SK-N-SH (cell line): ENCODE data around the gene ZCCHC8. TPM values are rescaled to one million over a fixed set of nuclear protein-coding genes. Genes with fewer than 3 reads are reported as not detected.

Source experiments
- CTCF ChIA-PET: fragments of 300-600, 350-600 bp; formaldehyde crosslinking; extraction: SDS; loops from one replicate; lab custom pipeline; 2021; lab: Yijun Ruan, JAX
- POLR2A ChIA-PET: fragments of 350-600 bp; sonication (Branson Sonifier 250); formaldehyde crosslinking; extraction: SDS; loops from one replicate; lab custom pipeline; 2020; ENCODE audit warnings: antibody characterized with exemption, inconsistent platforms; lab: Yijun Ruan, JAX
- DNase-seq: peaks from one replicate; pipeline ENCODE4 v3.0.0; 2012
- H2AFZ ChIP-seq: fragments of 200-600 bp; sonication (generic); 2 replicates; pipeline ENCODE4 v1.8.1; 2016; ENCODE audit warnings: antibody characterized with exemption, mild to moderate bottlenecking, low read depth
- H3F3A ChIP-seq: fragments of 200-600 bp; sonication (generic); replicated peaks from 2 replicates; pipeline ENCODE3; 2016; ENCODE audit warnings: antibody characterized with exemption, mild to moderate bottlenecking; ENCODE audit not compliant: insufficient read depth
- H3K27ac ChIP-seq, 2 experiments: fragments of 200-500 bp in 1 of 2; fragments of 200-600 bp in 1 of 2; sonication (Bioruptor generic) in 1 of 2; sonication (generic), shearing (Covaris generic) in 1 of 2; 2 replicates each; pipeline versions ENCODE4 v1.5.1 to v1.6.1; 2014 to 2016; ENCODE audit warnings: low read depth in 2 of 2, inconsistent platforms in 1 of 2, low read length in 1 of 2, mild to moderate bottlenecking in 1 of 2, mixed read lengths in 1 of 2
- H3K27me3 ChIP-seq: fragments of 200-600 bp; sonication (generic), shearing (Covaris generic); 2 replicates; pipeline ENCODE4 v1.6.1; 2016; ENCODE audit warnings: mixed run types; ENCODE audit not compliant: insufficient read depth
- H3K36me3 ChIP-seq, 2 experiments: fragments of 200-500 bp in 1 of 2; fragments of 200-600 bp in 1 of 2; sonication (Bioruptor generic) in 1 of 2; sonication (generic) in 1 of 2; replicated peaks in 1 of 2; 2 replicates each; pipeline versions ENCODE3 to v1.5.1; 2014 to 2016; ENCODE audit warnings: low read length in 1 of 2, mild to moderate bottlenecking in 1 of 2; ENCODE audit not compliant: insufficient read depth in 2 of 2, control insufficient read depth in 1 of 2
- H3K4me1 ChIP-seq, 2 experiments: fragments of 200-500 bp in 1 of 2; fragments of 200-600 bp in 1 of 2; sonication (Bioruptor generic) in 1 of 2; sonication (generic), shearing (Covaris generic) in 1 of 2; 2 replicates each; pipeline versions ENCODE4 v1.5.1 to v1.6.1; 2014 to 2016; ENCODE audit warnings: low read depth in 1 of 2, low read length in 1 of 2, mixed run types in 1 of 2; ENCODE audit not compliant: insufficient read depth in 2 of 2, control insufficient read depth in 1 of 2
- H3K4me2 ChIP-seq: fragments of 200-600 bp; sonication (generic), shearing (Covaris generic); 2 replicates; pipeline ENCODE4 v1.6.1; 2017; ENCODE audit warnings: mixed run types
- H3K4me3 ChIP-seq, 2 experiments: fragments of 200-500 bp in 1 of 2; fragments of 200-600 bp in 1 of 2; sonication (Bioruptor generic) in 1 of 2; sonication (generic), shearing (Covaris generic) in 1 of 2; 2 replicates each; pipeline versions ENCODE4 v1.5.1 to v1.8.1; 2014 to 2016; ENCODE audit warnings: low read depth in 2 of 2, inconsistent platforms in 1 of 2, low read length in 1 of 2, mild to moderate bottlenecking in 1 of 2, mixed read lengths in 1 of 2, moderate library complexity in 1 of 2
- H3K79me2 ChIP-seq: fragments of 200-600 bp; sonication (generic); 2 replicates; pipeline ENCODE4 v1.8.1; 2017; ENCODE audit warnings: mild to moderate bottlenecking; ENCODE audit not compliant: insufficient read depth
- H3K9ac ChIP-seq: fragments of 200-600 bp; sonication (generic); 2 replicates; pipeline ENCODE4 v1.6.1; 2017; ENCODE audit warnings: mixed run types
- H3K9me2 ChIP-seq: fragments of 200-600 bp; sonication (generic); 2 replicates; pipeline ENCODE4 v1.6.1; 2017; ENCODE audit warnings: mixed run types
- H3K9me3 ChIP-seq: fragments of 200-600 bp; sonication (generic); 2 replicates; pipeline ENCODE4 v1.6.1; 2017; ENCODE audit warnings: mixed run types, mild to moderate bottlenecking, moderate library complexity
- H4K20me1 ChIP-seq: fragments of 200-600 bp; sonication (generic); 2 replicates; pipeline ENCODE4 v1.6.1; 2017; ENCODE audit warnings: mild to moderate bottlenecking, mixed run types; ENCODE audit not compliant: insufficient read depth
- CTCF ChIP-seq: fragments of 200-600 bp; sonication (generic); IDR thresholded peaks from 2 replicates; pipeline ENCODE4 v1.6.1; 2017; ENCODE audit warnings: antibody characterized with exemption, mild to moderate bottlenecking, moderate library complexity
- ELF1 ChIP-seq: IDR thresholded peaks from 2 replicates; pipeline ENCODE4 v1.4.0; 2012
- FOXJ3 ChIP-seq: sonication (generic); formaldehyde crosslinking; IDR thresholded peaks from 2 replicates; pipeline ENCODE4 v1.5.1; 2020; ENCODE audit warnings: mild to moderate bottlenecking, missing genetic modification reagents
- FOXM1 ChIP-seq: IDR thresholded peaks from 2 replicates; pipeline ENCODE4 v1.4.0; 2012; ENCODE audit warnings: low read depth, mild to moderate bottlenecking
- GABPA ChIP-seq: IDR thresholded peaks from 2 replicates; pipeline ENCODE4 v1.4.0; 2012; ENCODE audit warnings: low read depth, mild to moderate bottlenecking
- IRF3 ChIP-seq: fragments of 150-350 bp; IDR thresholded peaks from 2 replicates; pipeline ENCODE4 v1.6.1; 2016; ENCODE audit warnings: mild to moderate bottlenecking, low read depth, low read length
- NRF1 ChIP-seq: IDR thresholded peaks from 2 replicates; pipeline ENCODE4 v1.6.1; 2012; ENCODE audit warnings: low read depth, mild to moderate bottlenecking, low read length
- RCOR1 ChIP-seq: fragments of 150-350 bp; IDR thresholded peaks from 2 replicates; pipeline ENCODE4 v1.6.1; 2017; ENCODE audit warnings: antibody characterized with exemption, low read length
- WGBS: methylation state at CpG from one replicate; pipeline ENCODE4 v1.1.6; 2017; ENCODE audit warnings: low lambda C conversion rate; 5-methylcytosine and 5-hydroxymethylcytosine counted together
- polyA plus RNA-seq, 3 experiments: library from polyadenylated mRNA; depleted of rRNA; stranded (reverse); fragments of >200 nt; gene quantifications; 2 replicates each; pipeline ENCODE4 v1.2.3, GENCODE V29; 2012
- TF ChIP-seq, protein P1 (sequence below): IDR thresholded peaks from 2 replicates; pipeline ENCODE4 v1.4.0; 2012; ENCODE audit warnings: low read depth, borderline replicate concordance

ZCCHC8 gene
- polyA plus RNA-seq, 1 of the 3 experiments (the other 2 are of a cell fraction), result 11.3 TPM

GRCh38 chr12:122474324-122474716, 26.4 kb downstream of the ZCCHC8 start:
- ChIA-PET POLR2A (interaction anchor here (0.6 kb wide), 1 partner anchor 17 kb away, joined by 8 read pairs; no protein-coding TSS in a partner anchor), CTCF (interaction anchor here (0.9 to 7.3 kb wide), 2 partner anchors 17 to 74 kb away, joined by 3 to 148 read pairs; no protein-coding TSS in a partner anchor)
- Histone ChIP-seq H3K4me2 (no peak overlapping the region), H2AFZ (no peak overlapping the region), H3K9ac (no peak overlapping the region), H3K27ac (no peak overlapping the region), H3K4me3 (no peak overlapping the region), H3K27me3 (no peaks in the 10 kb centered on the region), H4K20me1 (no peaks in the 10 kb centered on the region), H3K36me3 (peaks cover 41 to 61% of the 10 kb centered on the region in 2 experiments), H3K9me3 (no peaks in the 10 kb centered on the region), H3K79me2 (no peaks in the 10 kb centered on the region), H3K4me1 (peaks cover 0 to 4% of the 10 kb centered on the region in 2 experiments; a peak in 1 of 4 replicates), H3F3A (peaks cover 30% of the 10 kb centered on the region), H3K9me2 (no peaks in the 10 kb centered on the region)
- no peak for DNase-seq
- TF ChIP-seq, protein P1, sequence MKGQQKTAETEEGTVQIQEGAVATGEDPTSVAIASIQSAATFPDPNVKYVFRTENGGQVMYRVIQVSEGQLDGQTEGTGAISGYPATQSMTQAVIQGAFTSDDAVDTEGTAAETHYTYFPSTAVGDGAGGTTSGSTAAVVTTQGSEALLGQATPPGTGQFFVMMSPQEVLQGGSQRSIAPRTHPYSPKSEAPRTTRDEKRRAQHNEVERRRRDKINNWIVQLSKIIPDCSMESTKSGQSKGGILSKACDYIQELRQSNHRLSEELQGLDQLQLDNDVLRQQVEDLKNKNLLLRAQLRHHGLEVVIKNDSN, result no peak
- no peak for TF ChIP-seq IRF3
- 87% methylated on average over 2 of the region's 2 CpGs for WGBS

DNA sequence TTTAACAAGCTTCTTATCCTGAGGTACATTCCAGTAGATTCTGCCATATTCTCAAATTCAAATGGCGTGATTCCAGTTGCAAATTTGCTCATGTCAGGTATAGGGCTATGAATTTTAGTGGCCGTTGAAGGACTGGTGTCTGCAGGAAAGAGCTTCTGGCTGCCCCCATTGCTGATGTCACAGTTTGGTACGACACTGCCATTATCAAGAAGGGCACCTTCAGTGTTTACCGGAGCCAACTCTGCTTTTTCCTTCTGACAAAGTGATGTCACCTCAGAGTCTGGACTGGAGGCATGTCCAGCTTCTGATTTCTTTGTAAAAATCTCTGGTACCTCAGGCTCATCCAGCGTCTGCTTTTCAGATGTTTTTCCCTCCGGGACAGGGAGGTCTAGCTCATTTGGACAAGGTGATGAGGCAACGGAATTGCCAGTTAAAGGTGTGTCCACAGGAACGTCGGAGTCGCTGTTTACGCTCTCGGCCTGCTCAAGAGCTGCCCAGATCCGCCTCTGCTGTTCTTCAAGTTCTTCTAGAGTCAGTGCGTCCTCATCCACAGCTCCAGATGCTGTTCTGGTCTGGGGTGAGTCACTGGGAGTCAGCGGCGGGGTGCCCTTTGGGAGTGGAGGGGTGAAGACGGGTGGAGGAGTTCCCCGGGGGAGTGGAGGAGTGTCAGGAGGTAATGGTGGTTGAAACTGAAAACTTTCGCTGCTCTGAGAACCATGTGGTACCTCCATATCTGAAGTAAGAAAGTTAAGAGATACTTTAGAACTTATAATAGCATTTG, 27.0 kb downstream of the ZCCHC8 start:
- ChIA-PET CTCF (interaction anchor here (0.9 to 7.3 kb wide), 4 partner anchors 10 to 73 kb away, joined by 3 to 148 read pairs (median 22); partner anchors contain the start of gene ZCCHC8), POLR2A (no interaction called here)
- Histone ChIP-seq H3K27ac (no peak overlapping the region), H2AFZ (no peak overlapping the region), H3K9me3 (no peaks in the 10 kb centered on the region)
- TF ChIP-seq NRF1 (no peak), GABPA (no peak), ELF1 (no peak), RCOR1 (no peak), FOXJ3 (no peak), CTCF (no peak), FOXM1 (no peak)
- TF ChIP-seq, all 33 proteins: peak for 0
- no peaks in the 10 kb centered on the region for H3K9me2 ChIP-seq
- no peak for DNase-seq
- H3K27me3 ChIP-seq, result no peaks in the 10 kb centered on the region
- H3K4me1 ChIP-seq, result peaks cover 0 to 4% of the 10 kb centered on the region in 2 experiments; a peak in 1 of 4 replicates
- no peaks in the 10 kb centered on the region for H4K20me1 ChIP-seq
- WGBS, result 82% methylated on average over 19 of the region's 19 CpGs
- H3K9ac ChIP-seq, result no peak overlapping the region
- peaks cover 30% of the 10 kb centered on the region for H3F3A ChIP-seq
- H3K79me2 ChIP-seq, result no peaks in the 10 kb centered on the region
- peaks cover 36 to 55% of the 10 kb centered on the region in 2 experiments for H3K36me3 ChIP-seq
- no peak overlapping the region for H3K4me2 ChIP-seq
- no peak overlapping the region for H3K4me3 ChIP-seq
